GM12875 (cell line): ENCODE measurements around the gene PDLIM7.

Experiments
- H3K4me3 ChIP-seq: one replicate; pipeline ENCODE4 v1.5.1; 2011; ENCODE audit warnings: low read depth, low read length, control low read depth
- TF ChIP-seq, protein P1 (sequence below): IDR thresholded peaks from 2 replicates; pipeline ENCODE4 v1.5.1; 2011; ENCODE audit warnings: low read depth, mild to moderate bottlenecking, control low read depth, inconsistent platforms, low read length, moderate library complexity, borderline replicate concordance; ENCODE audit not compliant: insufficient read depth

PDLIM7 gene

DNA sequence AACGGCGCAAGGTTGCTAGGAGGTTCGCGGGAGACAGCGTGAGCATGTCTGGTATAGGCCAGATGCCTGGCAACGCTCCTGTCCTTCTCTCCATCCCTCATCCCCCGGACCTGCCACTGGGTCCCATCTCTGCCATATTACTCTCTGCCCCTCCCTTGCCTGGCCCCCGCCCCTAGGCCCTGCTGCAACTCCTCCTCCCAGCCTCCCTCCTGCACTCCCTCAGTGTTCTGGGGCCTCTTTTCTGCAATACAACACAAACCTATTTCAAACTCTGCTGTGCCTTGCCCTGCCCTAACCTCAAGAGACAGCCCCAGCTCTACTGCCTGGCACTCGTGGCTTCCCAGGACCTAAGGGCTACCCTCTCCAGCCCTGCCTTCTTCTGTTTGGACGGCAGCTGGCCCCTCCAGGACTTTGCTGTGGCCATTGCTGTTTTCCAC lies 15.0 kb downstream of the PDLIM7 start:
- TF ChIP-seq, protein P1, sequence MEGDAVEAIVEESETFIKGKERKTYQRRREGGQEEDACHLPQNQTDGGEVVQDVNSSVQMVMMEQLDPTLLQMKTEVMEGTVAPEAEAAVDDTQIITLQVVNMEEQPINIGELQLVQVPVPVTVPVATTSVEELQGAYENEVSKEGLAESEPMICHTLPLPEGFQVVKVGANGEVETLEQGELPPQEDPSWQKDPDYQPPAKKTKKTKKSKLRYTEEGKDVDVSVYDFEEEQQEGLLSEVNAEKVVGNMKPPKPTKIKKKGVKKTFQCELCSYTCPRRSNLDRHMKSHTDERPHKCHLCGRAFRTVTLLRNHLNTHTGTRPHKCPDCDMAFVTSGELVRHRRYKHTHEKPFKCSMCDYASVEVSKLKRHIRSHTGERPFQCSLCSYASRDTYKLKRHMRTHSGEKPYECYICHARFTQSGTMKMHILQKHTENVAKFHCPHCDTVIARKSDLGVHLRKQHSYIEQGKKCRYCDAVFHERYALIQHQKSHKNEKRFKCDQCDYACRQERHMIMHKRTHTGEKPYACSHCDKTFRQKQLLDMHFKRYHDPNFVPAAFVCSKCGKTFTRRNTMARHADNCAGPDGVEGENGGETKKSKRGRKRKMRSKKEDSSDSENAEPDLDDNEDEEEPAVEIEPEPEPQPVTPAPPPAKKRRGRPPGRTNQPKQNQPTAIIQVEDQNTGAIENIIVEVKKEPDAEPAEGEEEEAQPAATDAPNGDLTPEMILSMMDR: no peak
- H3K4me3 ChIP-seq: no peak overlapping the region

- TF ChIP-seq, protein P1: no peak
Measured at GRCh38 chr5:177479774-177480173, 17.6 kb downstream of the PDLIM7 start.

DNA sequence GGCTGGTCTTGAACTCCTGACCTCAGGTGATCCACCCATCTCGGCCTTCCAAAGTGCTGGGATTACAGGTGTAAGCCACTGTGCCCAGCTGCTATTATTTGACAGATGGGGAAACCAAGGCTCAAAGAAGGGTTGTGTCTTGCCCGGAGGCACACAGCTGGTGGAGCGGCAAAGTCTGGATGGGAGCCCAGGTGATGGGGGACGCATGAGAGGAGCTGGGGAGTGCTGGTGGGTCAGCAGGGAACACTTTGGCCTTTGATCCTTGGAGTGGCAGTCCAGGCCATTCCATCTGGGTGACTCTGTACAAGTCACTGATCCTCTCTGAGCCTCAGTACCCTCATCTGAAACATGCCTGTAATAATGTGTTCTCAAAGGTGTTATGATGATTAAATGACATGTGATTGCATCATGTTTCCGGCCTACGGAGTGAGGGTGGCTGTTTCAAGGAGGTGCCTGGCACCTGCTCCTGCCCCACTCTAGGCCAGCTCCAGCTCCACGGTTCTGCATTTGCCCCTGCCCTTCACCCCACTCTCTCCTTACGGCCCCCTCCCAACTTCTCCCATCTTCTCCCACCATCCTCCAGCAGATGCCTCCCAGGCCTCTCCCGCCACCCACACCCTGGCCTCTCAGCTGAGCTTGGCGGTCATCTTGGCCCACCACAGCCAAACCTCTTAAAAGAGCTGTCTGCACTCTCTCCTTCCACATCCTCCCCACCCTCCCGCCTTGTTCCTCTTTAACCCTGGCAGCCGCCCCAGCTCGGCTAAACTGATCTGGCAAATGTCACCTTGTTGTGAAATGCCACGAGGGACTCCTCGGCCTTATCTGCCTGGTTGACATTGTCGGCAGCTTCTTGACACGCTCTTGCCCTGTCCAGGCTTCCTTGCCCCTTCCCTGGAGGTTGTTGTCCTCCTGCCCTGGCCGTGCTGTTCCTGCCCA lies 18.4 kb downstream of the PDLIM7 start:
- H3K4me3 ChIP-seq: no peak overlapping the region
- TF ChIP-seq, protein P1: no peak

More at GRCh38 chr5:177479774-177480173, 17.6 kb downstream of the PDLIM7 start:
- H3K4me3 ChIP-seq: no peak overlapping the region

DNA sequence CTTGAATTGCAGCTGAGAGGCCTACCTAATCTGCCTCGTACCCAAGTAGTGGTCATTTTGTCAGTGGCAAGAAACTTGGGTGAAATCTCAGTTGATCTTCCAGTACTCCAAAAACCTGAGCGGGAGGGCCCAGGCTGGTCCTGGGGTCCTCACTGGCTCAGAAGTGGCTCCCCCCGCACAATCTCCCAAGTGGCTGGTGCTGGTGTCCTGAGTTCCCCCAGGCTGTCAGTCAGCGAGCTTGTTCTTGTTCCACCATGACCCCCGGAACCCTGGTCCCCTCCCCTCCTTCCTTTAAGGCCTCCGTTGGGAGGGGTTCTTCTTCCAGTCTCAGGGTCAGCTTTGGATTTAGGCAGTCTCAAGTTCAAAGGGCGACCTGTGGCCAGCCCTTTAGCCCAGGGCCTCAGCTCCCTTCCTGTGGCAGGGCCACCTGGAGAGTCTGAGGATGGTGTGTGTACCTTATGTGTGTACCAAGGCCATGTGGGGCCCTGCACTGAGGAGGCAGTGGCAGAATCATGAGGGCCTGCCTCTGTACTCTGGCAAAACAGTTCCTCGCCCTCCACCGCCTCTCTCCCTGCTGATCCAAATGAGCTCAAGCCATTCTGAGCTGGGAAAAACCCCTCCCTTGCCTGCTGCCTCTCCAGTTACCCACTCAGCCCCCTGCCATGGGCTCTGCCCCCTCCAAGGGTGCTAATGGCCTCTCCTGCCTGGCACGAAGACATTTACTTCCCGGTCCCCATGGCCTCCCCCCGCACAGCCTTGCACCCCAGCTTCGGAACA lies 19.5 kb downstream of the PDLIM7 start:
- TF ChIP-seq, protein P1: no peak
- no peak overlapping the region for H3K4me3 ChIP-seq

DNA sequence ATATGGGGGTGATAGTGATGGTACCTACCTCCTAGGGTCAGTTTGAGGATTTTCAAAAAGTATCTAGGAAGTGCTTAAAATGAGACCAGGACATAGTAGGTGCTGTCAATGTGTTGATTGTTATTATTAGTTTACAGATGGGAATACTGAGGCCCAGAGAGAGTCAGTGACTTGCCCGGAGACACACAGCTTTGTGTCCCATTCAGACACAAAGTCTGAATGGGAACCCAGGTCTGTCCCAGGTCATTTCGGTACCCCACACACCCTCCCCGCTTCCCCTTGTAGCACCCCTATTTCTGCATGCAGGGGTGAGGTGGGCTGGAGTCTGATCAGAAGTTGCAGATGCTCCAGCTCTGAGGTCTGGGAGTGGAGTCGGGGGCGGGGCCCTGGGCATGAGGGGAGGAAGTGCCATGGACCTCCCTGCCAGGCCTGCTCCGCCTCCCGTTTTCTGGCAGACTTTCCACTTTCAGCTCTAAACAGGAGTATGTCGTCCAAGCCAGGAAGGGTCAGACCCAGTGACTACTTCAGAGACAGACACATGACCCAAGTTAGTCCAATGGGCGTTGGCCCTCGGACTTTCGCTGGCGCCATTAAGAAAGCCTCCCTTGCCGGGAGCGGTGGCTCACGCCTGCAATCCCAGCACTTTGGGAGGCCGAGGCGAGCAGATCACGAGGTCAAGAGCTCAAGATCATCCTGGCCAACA lies 20.7 kb downstream of the PDLIM7 start:
- H3K4me3 ChIP-seq: no peak overlapping the region
- TF ChIP-seq, protein P1: no peak

- TF ChIP-seq, protein P1: no peak
Measured at GRCh38 chr5:177475563-177476427, 21.6 kb downstream of the PDLIM7 start.

More at GRCh38 chr5:177475563-177476427, 21.6 kb downstream of the PDLIM7 start:
- H3K4me3 ChIP-seq: no peak overlapping the region
